Neural cell (in vitro differentiated cells): Measurements from ENCODE around the gene SUSD5. TPM values are rescaled to one million over a fixed set of nuclear protein-coding genes. Genes with fewer than 3 reads are reported as not detected.

Experiments used
- H2AFZ ChIP-seq: fragments of 200-600, 300-800 bp; sonication (generic), shearing (Covaris generic); 2 replicates; pipeline ENCODE4 v1.6.0; 2014; ENCODE audit warnings: low read depth, mild to moderate bottlenecking, antibody characterized with exemption, low read length, moderate library complexity
- H3F3A ChIP-seq: fragments of 200-600 bp; shearing (Covaris generic); 2 replicates; pipeline ENCODE4 v1.6.1; 2016; ENCODE audit warnings: mild to moderate bottlenecking, moderate library complexity, mixed read lengths, antibody characterized with exemption, low read length; ENCODE audit not compliant: insufficient read depth, poor library complexity, severe bottlenecking
- H3K27ac ChIP-seq: fragments of 200-600, 300-800 bp; sonication (generic), shearing (Covaris generic); 2 replicates; pipeline ENCODE4 v1.5.1; 2014; ENCODE audit warnings: mild to moderate bottlenecking, low read length, moderate library complexity
- H3K27me3 ChIP-seq: fragments of 300-800, 200-600 bp; sonication (generic), shearing (Covaris generic); 2 replicates; pipeline ENCODE4 v1.6.0; 2014; ENCODE audit warnings: mild to moderate bottlenecking, low read depth, low read length, moderate library complexity; ENCODE audit not compliant: insufficient read depth
- H3K36me3 ChIP-seq: fragments of 300-800, 200-600 bp; sonication (generic), shearing (Covaris generic); 2 replicates; pipeline ENCODE4 v1.5.1; 2014; ENCODE audit warnings: mild to moderate bottlenecking, antibody characterized with exemption, low read length, moderate library complexity; ENCODE audit not compliant: insufficient read depth
- H3K4me2 ChIP-seq: fragments of 300-800, 200-600 bp; sonication (generic), shearing (Covaris generic); 2 replicates; pipeline ENCODE4 v1.6.0; 2014; ENCODE audit warnings: mild to moderate bottlenecking, low read length
- H3K4me3 ChIP-seq: fragments of 300-800, 200-600 bp; sonication (generic), shearing (Covaris generic); 2 replicates; pipeline ENCODE4 v1.5.1; 2014; ENCODE audit warnings: mild to moderate bottlenecking, low read length, moderate library complexity
- H3K79me2 ChIP-seq: fragments of 200-600 bp; shearing (Covaris generic); replicated peaks from 2 replicates; pipeline ENCODE4 v1.6.0; 2014; ENCODE audit warnings: mild to moderate bottlenecking, low read length, moderate library complexity; ENCODE audit not compliant: insufficient read depth
- H3K9ac ChIP-seq: fragments of 300-800, 200-600 bp; sonication (generic), shearing (Covaris generic); 2 replicates; pipeline ENCODE4 v1.6.1; 2016; ENCODE audit warnings: mild to moderate bottlenecking, low read length, mixed read lengths
- H3K9me2 ChIP-seq: fragments of 200-600 bp; shearing (Covaris generic); 2 replicates; pipeline ENCODE4 v1.6.1; 2016; ENCODE audit warnings: mild to moderate bottlenecking, low read length, mixed read lengths; ENCODE audit not compliant: insufficient read depth
- H3K9me3 ChIP-seq: fragments of 200-600, 300-800 bp; sonication (generic), shearing (Covaris generic); 2 replicates; pipeline ENCODE4 v1.6.1; 2016; ENCODE audit warnings: mild to moderate bottlenecking, mixed run types, low read length, moderate library complexity, mixed read lengths
- H4K20me1 ChIP-seq: fragments of 200-600 bp; shearing (Covaris generic); 2 replicates; pipeline ENCODE4 v1.6.1; 2016; ENCODE audit warnings: mild to moderate bottlenecking, mixed run types; ENCODE audit not compliant: insufficient read depth
- CTCF ChIP-seq: fragments of 450-650 bp; IDR thresholded peaks from 2 replicates; pipeline ENCODE4 v1.5.1; 2014; ENCODE audit warnings: antibody characterized with exemption, mild to moderate bottlenecking, moderate library complexity; ENCODE audit not compliant: poor library complexity, severe bottlenecking
- EP300 ChIP-seq: fragments of 450-650 bp; conservative IDR thresholded peaks from 2 replicates; pipeline ENCODE4 v1.6.1; 2014; ENCODE audit warnings: antibody characterized with exemption, mild to moderate bottlenecking, moderate library complexity; ENCODE audit not compliant: poor library complexity, severe bottlenecking
- EZH2 ChIP-seq: fragments of 200-600, 300-800 bp; shearing (Covaris generic), sonication (generic); IDR thresholded peaks from 2 replicates; pipeline ENCODE4 v1.6.1; 2014; ENCODE audit warnings: antibody characterized with exemption, low read length, borderline replicate concordance, mild to moderate bottlenecking; ENCODE audit not compliant: insufficient read depth, poor library complexity, severe bottlenecking
- MXI1 ChIP-seq: fragments of 450-650 bp; conservative IDR thresholded peaks from 2 replicates; pipeline ENCODE4 v1.6.1; 2014; ENCODE audit warnings: antibody characterized with exemption, mild to moderate bottlenecking; ENCODE audit not compliant: poor library complexity, severe bottlenecking
- POLR2AphosphoS5 ChIP-seq: IDR thresholded peaks from 2 replicates; pipeline ENCODE4 v1.6.1; 2012
- RAD21 ChIP-seq: fragments of 450-650 bp; conservative IDR thresholded peaks from 2 replicates; pipeline ENCODE4 v1.6.1; 2014; ENCODE audit warnings: antibody characterized with exemption, mild to moderate bottlenecking, moderate library complexity
- REST ChIP-seq: IDR thresholded peaks from 2 replicates; pipeline ENCODE4 v1.6.1; 2012; ENCODE audit warnings: borderline replicate concordance
- SMC3 ChIP-seq: fragments of 450-650 bp; conservative IDR thresholded peaks from 2 replicates; pipeline ENCODE4 v1.6.1; 2014; ENCODE audit warnings: antibody characterized with exemption, mild to moderate bottlenecking, moderate library complexity; ENCODE audit not compliant: poor library complexity
- TAF1 ChIP-seq: IDR thresholded peaks from 2 replicates; pipeline ENCODE4 v1.6.1; 2012; ENCODE audit warnings: low read depth
- polyA plus RNA-seq: library from polyadenylated mRNA; depleted of rRNA; stranded (reverse); fragments of >200 nt; gene quantifications from 2 replicates; pipeline ENCODE4 v1.2.3, GENCODE V29; 2014

Gene SUSD5
- polyA plus RNA-seq, 1 donor from 2014 or later: 0.74 TPM

GRCh38 chr3:33125840-33126239 lies 92.8 kb downstream of the SUSD5 start:
- H4K20me1 ChIP-seq: no peaks in the 10 kb centered on the region
- no peak for TF ChIP-seq SMC3
- TF ChIP-seq EP300: no peak
- no peak for TF ChIP-seq EZH2
- no peak for TF ChIP-seq RAD21
- TF ChIP-seq CTCF: no peak
- no peak for TF ChIP-seq TAF1
- no peak for TF ChIP-seq POLR2AphosphoS5
- no peak for TF ChIP-seq MXI1
- TF ChIP-seq REST: no peak
- H3K79me2 ChIP-seq: no peaks in the 10 kb centered on the region

GRCh38 chr3:33124638-33125037 lies 94.0 kb downstream of the SUSD5 start:
- Histone ChIP-seq H3K36me3 (peaks cover 4% of the 10 kb centered on the region), H3K27me3 (no peaks in the 10 kb centered on the region), H3K79me2 (no peaks in the 10 kb centered on the region), H3K9ac (no peak overlapping the region), H3K4me3 (no peak overlapping the region), H4K20me1 (no peaks in the 10 kb centered on the region), H3K9me3 (no peaks in the 10 kb centered on the region), H2AFZ (no peak overlapping the region), H3K4me2 (no peak overlapping the region), H3F3A (no peaks in the 10 kb centered on the region), H3K9me2 (no peaks in the 10 kb centered on the region), H3K27ac (no peak overlapping the region)
- TF ChIP-seq CTCF (no peak), RAD21 (no peak), EZH2 (no peak), EP300 (no peak), REST (no peak), MXI1 (no peak), TAF1 (no peak), POLR2AphosphoS5 (no peak), SMC3 (no peak)

More at GRCh38 chr3:33125840-33126239, 92.8 kb downstream of the SUSD5 start:
- Histone ChIP-seq H3K27me3 (no peaks in the 10 kb centered on the region), H3K36me3 (peaks cover 4% of the 10 kb centered on the region), H3K9me2 (no peaks in the 10 kb centered on the region), H2AFZ (no peak overlapping the region), H3K9me3 (no peaks in the 10 kb centered on the region), H3K4me3 (no peak overlapping the region), H3K4me2 (no peak overlapping the region), H3K27ac (no peak overlapping the region), H3F3A (no peaks in the 10 kb centered on the region), H3K9ac (no peak overlapping the region)
